Gastrocnemius medialis (tissue), 4 donors: ENCODE data around the gene SART3. TPM values are rescaled to one million over a fixed set of nuclear protein-coding genes. Genes with fewer than 3 reads are reported as not detected.

Experiments
- ATAC-seq, 2 donors: fragments of 150-250 bp; one replicate each; pipeline ENCODE4 v1.9.1; 2016
- DNase-seq, 2 donors: peaks; one replicate each; pipeline ENCODE4 v3.0.0-alpha.2; 2019
- H3K27ac ChIP-seq, 4 donors: fragments of 200-600 bp; sonication (generic); 1 replicate in 1 of 4; 2 replicates in 3 of 4; pipeline ENCODE4 v1.5.1; 2016 to 2018; ENCODE audit warnings: mild to moderate bottlenecking in 2 of 4, moderate library complexity in 1 of 4
- H3K27me3 ChIP-seq, 3 donors: fragments of 200-600 bp; sonication (generic) in 2 of 3; 1 replicate in 1 of 3; 2 replicates in 2 of 3; pipeline versions ENCODE4 v1.5.1 to v1.6.0; 2016 to 2019; ENCODE audit warnings: mild to moderate bottlenecking in 1 of 3, moderate library complexity in 1 of 3
- H3K36me3 ChIP-seq, 2 donors: fragments of 200-600 bp; sonication (generic) in 1 of 2; one replicate each; pipeline ENCODE4 v1.5.1; 2017 to 2018
- H3K4me1 ChIP-seq, 2 donors: fragments of 200-600 bp; sonication (generic) in 1 of 2; one replicate each; pipeline ENCODE4 v1.5.1; 2016 to 2017; ENCODE audit warnings: mild to moderate bottlenecking in 2 of 2
- H3K4me3 ChIP-seq, 4 donors: fragments of 200-600 bp; sonication (generic) in 3 of 4; 1 replicate in 1 of 4; 2 replicates in 3 of 4; pipeline ENCODE4 v1.5.1; 2016 to 2019; ENCODE audit warnings: mild to moderate bottlenecking in 2 of 4
- H3K9me3 ChIP-seq, 3 donors: fragments of 200-600 bp; sonication (generic) in 2 of 3; 1 replicate in 1 of 3; 2 replicates in 2 of 3; pipeline ENCODE4 v1.5.1; 2016 to 2019
- CTCF ChIP-seq, 5 experiments: fragments of 450-650 bp in 3 of 5; fragments of 200-600 bp in 2 of 5; sonication (generic) in 2 of 5; IDR thresholded peaks in 4 of 5; conservative IDR thresholded peaks in 1 of 5; 1 replicate in 4 of 5; 2 replicates in 1 of 5; pipeline ENCODE4 v1.5.1; 2016 to 2019; ENCODE audit warnings: antibody characterized with exemption in 5 of 5, mild to moderate bottlenecking in 3 of 5, moderate library complexity in 3 of 5
- POLR2A ChIP-seq, 2 donors: fragments of 450-650 bp; IDR thresholded peaks; one replicate each; pipeline ENCODE4 v1.6.1; 2017; ENCODE audit warnings: antibody characterized with exemption in 2 of 2, mild to moderate bottlenecking in 2 of 2, moderate library complexity in 2 of 2
- in situ Hi-C, 4 donors: fragments of 200-750 bp; cut with MboI; loops; one replicate each; pipeline versions ENCODE4 v1.15.0 to v1.8.0; 2017; ENCODE audit warnings: low sequenced_read_pairs in 4 of 4
- intact Hi-C: fragments of 100-400 bp; cut with DNase I; formaldehyde crosslinking; loops from one replicate; pipeline ENCODE4 v1.15.1; 2023; ENCODE audit warnings: low total_unique reads
- total RNA-seq, 4 donors: library from RNA; depleted of rRNA; stranded (reverse); fragments of >200 nt; gene quantifications; one replicate each; pipeline versions ENCODE4 v1.1.0 to v1.2.3, GENCODE V29; 2016

Gene SART3
- total RNA-seq, 4 donors from 2014 or later: 38.1 to 52.6 (median 51.3) TPM

- DNase-seq (no peak), ATAC-seq (no peak)
- TF ChIP-seq POLR2A (IDR thresholded peaks at IDR 0.05): no peak
- no peak for TF ChIP-seq CTCF (IDR thresholded peaks at IDR 0.05 in 4 of 5, conservative IDR thresholded peaks at IDR 0.05 in 1 of 5)
- in situ Hi-C loops: loop anchor here in 1 of 4 donors (25.0 kb wide), 1 partner anchor 832 kb away; the partner anchor contains the start of gene PWP1
- Histone ChIP-seq H3K4me1 (peaks cover 7 to 8% of the 10 kb centered on the region in 2 donors), H3K9me3 (no peaks in the 10 kb centered on the region), H3K36me3 (peaks cover 0 to 75% of the 10 kb centered on the region in 2 donors), H3K4me3 (no peak overlapping the region), H3K27me3 (no peaks in the 10 kb centered on the region), H3K27ac (no peak overlapping the region)
- intact Hi-C loops: loop anchor here (5.0 kb wide), 1 partner anchor 338 kb away; the partner anchor contains the start of gene SSH1
These were observed 41.4 kb downstream of the SART3 start for GRCh38 chr12:108519558-108519957.

- in situ Hi-C loops: loop anchor here in 1 of 4 donors (25.0 kb wide), 1 partner anchor 832 kb away; the partner anchor contains the start of gene PWP1
- no peak for ATAC-seq
These were observed 42.1 kb downstream of the SART3 start for GRCh38 chr12:108518716-108519496.

GRCh38 chr12:108518101-108518715 is 42.8 kb downstream of the SART3 start:
- in situ Hi-C loops (loop anchor here in 1 of 4 donors (25.0 kb wide), 1 partner anchor 831 kb away; the partner anchor contains the start of gene PWP1), intact Hi-C loops (loop anchor here (5.0 kb wide), 1 partner anchor 339 kb away; the partner anchor contains the start of gene SSH1)
- Histone ChIP-seq H3K36me3 (peaks cover 0 to 62% of the 10 kb centered on the region in 2 donors), H3K9me3 (no peaks in the 10 kb centered on the region), H3K4me3 (no peak overlapping the region), H3K27me3 (no peaks in the 10 kb centered on the region), H3K4me1 (peaks cover 8 to 11% of the 10 kb centered on the region in 2 donors), H3K27ac (no peak overlapping the region)
- no peak for TF ChIP-seq POLR2A (IDR thresholded peaks at IDR 0.05)
- TF ChIP-seq CTCF (IDR thresholded peaks at IDR 0.05 in 4 of 5, conservative IDR thresholded peaks at IDR 0.05 in 1 of 5): no peak
- ATAC-seq (no peak), DNase-seq (no peak)

More at GRCh38 chr12:108518716-108519496, 42.1 kb downstream of the SART3 start:
- Histone ChIP-seq H3K4me3 (no peak overlapping the region), H3K36me3 (peaks cover 0 to 69% of the 10 kb centered on the region in 2 donors), H3K9me3 (no peaks in the 10 kb centered on the region), H3K4me1 (peaks cover 8 to 11% of the 10 kb centered on the region in 2 donors), H3K27ac (no peak overlapping the region), H3K27me3 (no peaks in the 10 kb centered on the region)
- no peak for DNase-seq
- TF ChIP-seq POLR2A (IDR thresholded peaks at IDR 0.05): no peak
- no peak for TF ChIP-seq CTCF (IDR thresholded peaks at IDR 0.05 in 4 of 5, conservative IDR thresholded peaks at IDR 0.05 in 1 of 5)
- intact Hi-C loops: loop anchor here (5.0 kb wide), 1 partner anchor 338 kb away; the partner anchor contains the start of gene SSH1

- Histone ChIP-seq H3K36me3 (peaks cover 0 to 54% of the 10 kb centered on the region in 2 donors), H3K4me1 (peaks cover 8 to 11% of the 10 kb centered on the region in 2 donors), H3K4me3 (no peak overlapping the region), H3K27ac (no peak overlapping the region), H3K27me3 (no peaks in the 10 kb centered on the region), H3K9me3 (no peaks in the 10 kb centered on the region)
- DNase-seq (no peak), ATAC-seq (no peak)
- in situ Hi-C loops (loop anchor here in 1 of 4 donors (25.0 kb wide), 1 partner anchor 830 kb away; the partner anchor contains the start of gene PWP1), intact Hi-C loops (loop anchor here (5.0 kb wide), 1 partner anchor 340 kb away; the partner anchor contains the start of gene SSH1)
- no peak for TF ChIP-seq CTCF (IDR thresholded peaks at IDR 0.05 in 4 of 5, conservative IDR thresholded peaks at IDR 0.05 in 1 of 5)
- TF ChIP-seq POLR2A (IDR thresholded peaks at IDR 0.05): no peak
These were observed 43.5 kb downstream of the SART3 start for GRCh38 chr12:108517288-108518100.
